PC-3 (cell line): ENCODE results near the gene SLC23A1.
"Not testable (repeated sequence)": the region's sequence is repeated elsewhere in the genome, so short reads cannot be mapped to it uniquely, and the experiment has no call there.

Experiments
- CTCF ChIP-seq: fragments of 300-600 bp; sonication (generic); conservative IDR thresholded peaks from 2 replicates; pipeline ENCODE4 v1.5.1; 2017; ENCODE audit warnings: antibody characterized with exemption, low read depth, mild to moderate bottlenecking, low read length
- EZH2 ChIP-seq: fragments of 300-600 bp; sonication (generic); IDR thresholded peaks from one replicate; pipeline ENCODE4 v1.6.1; 2017; ENCODE audit warnings: antibody characterized with exemption, mild to moderate bottlenecking, low read length; ENCODE audit not compliant: unreplicated experiment
- EZH2phosphoT487 ChIP-seq: fragments of 300-600 bp; sonication (generic); IDR thresholded peaks from 2 replicates; pipeline ENCODE4 v1.6.1; 2018; ENCODE audit warnings: mild to moderate bottlenecking, antibody characterized with exemption, low read length, borderline replicate concordance

- not testable (repeated sequence) for TF ChIP-seq CTCF, EZH2, EZH2phosphoT487
These were observed 35.2 kb downstream of the SLC23A1 start for GRCh38 chr5:139347863-139348262.
